Calu3 (cell line): ENCODE measurements around the gene LRFN2. TPM values are rescaled to one million over a fixed set of nuclear protein-coding genes. Genes with fewer than 3 reads are reported as not detected.

Source experiments
- BruUV-seq: library from RNA; stranded (reverse); fragments of 400-500 nt; replicated peaks from 2 replicates; lab custom pipeline; 2021; lab: Mats Ljungman, UMichigan
- CTCF ChIA-PET: fragments of 300-600 bp; sonication (Branson Sonifier 250); formaldehyde crosslinking; loops from one replicate; lab custom pipeline; 2022; ENCODE audit warnings: antibody characterized with exemption; lab: Charles Lee
- DNase-seq: peaks from one replicate; pipeline ENCODE4 v3.0.0; 2022
- H3K27ac Mint-ChIP-seq: one replicate; pipeline ENCODE4 v1.8.0; 2022; ENCODE audit warnings: mixed read lengths; ENCODE audit not compliant: unreplicated experiment
- H3K27me3 Mint-ChIP-seq: one replicate; pipeline ENCODE4 v1.8.0; 2022; ENCODE audit warnings: mixed read lengths; ENCODE audit not compliant: unreplicated experiment
- H3K36me3 Mint-ChIP-seq: one replicate; pipeline ENCODE4 v1.8.0; 2022; ENCODE audit warnings: mild to moderate bottlenecking, moderate library complexity, mixed read lengths; ENCODE audit not compliant: insufficient read depth, unreplicated experiment
- H3K4me1 Mint-ChIP-seq: one replicate; pipeline ENCODE4 v1.8.0; 2022; ENCODE audit warnings: mild to moderate bottlenecking, low read depth, mixed read lengths; ENCODE audit not compliant: unreplicated experiment
- H3K4me3 Mint-ChIP-seq: one replicate; pipeline ENCODE4 v1.8.0; 2022; ENCODE audit warnings: mild to moderate bottlenecking, low read depth, moderate library complexity, mixed read lengths; ENCODE audit not compliant: unreplicated experiment
- H3K9me3 Mint-ChIP-seq: one replicate; pipeline ENCODE4 v1.8.0; 2022; ENCODE audit warnings: low read depth, mixed read lengths; ENCODE audit not compliant: unreplicated experiment
- intact Hi-C: fragments of 100-400 bp; cut with micrococcal nuclease; formaldehyde crosslinking; loops from one replicate; pipeline ENCODE4 v1.10.0; 2022; ENCODE audit not compliant: unreplicated experiment
- total RNA-seq: library from RNA; stranded (reverse); gene quantifications from 2 replicates; pipeline ENCODE4 v1.2.3, GENCODE V29; 2022
- TF ChIP-seq, protein P1 (sequence below): fragments of 200-600 bp; IDR thresholded peaks from one replicate; pipeline ENCODE4 v1.8.0; 2022; ENCODE audit warnings: antibody characterized with exemption; ENCODE audit not compliant: unreplicated experiment

The LRFN2 gene
- total RNA-seq, 1 experiment from 2014 or later = not detected

DNA sequence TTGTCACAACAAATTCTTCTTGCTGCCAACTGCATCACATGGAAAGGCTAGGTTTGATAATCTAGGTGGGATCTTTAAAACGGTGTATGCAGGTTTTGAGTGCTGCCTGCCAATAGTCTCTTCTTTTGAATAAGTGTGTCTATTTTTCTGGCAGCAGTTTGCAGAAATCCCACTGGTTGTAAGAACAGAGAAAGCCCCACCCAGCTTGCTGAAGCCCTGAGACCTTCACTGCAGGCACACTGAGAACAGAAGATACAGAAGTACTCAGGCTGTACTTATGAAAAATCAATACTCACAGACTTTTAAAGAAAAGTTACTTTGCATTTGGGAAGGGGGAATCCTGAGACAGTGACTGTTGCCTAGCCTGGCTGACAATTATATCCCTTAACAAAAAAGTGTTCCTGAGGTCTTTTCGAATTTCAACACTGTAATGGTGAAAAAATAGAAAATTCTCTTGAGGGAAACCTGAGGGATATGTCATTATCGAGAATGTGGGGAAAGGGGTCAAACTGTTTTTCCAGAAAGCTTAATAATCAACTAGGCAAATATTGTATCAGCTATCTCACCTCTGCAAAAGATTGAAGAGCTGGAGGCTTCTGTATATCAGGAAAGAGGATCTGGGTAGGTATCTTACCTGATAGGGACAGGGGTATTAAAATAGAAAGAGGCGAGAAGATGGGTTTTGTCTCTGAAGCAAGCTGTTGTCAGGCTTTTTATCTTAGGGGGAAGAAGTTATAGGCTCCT, 199.9 kb downstream of the LRFN2 start:
- no peak for DNase-seq
- TF ChIP-seq, protein P1, sequence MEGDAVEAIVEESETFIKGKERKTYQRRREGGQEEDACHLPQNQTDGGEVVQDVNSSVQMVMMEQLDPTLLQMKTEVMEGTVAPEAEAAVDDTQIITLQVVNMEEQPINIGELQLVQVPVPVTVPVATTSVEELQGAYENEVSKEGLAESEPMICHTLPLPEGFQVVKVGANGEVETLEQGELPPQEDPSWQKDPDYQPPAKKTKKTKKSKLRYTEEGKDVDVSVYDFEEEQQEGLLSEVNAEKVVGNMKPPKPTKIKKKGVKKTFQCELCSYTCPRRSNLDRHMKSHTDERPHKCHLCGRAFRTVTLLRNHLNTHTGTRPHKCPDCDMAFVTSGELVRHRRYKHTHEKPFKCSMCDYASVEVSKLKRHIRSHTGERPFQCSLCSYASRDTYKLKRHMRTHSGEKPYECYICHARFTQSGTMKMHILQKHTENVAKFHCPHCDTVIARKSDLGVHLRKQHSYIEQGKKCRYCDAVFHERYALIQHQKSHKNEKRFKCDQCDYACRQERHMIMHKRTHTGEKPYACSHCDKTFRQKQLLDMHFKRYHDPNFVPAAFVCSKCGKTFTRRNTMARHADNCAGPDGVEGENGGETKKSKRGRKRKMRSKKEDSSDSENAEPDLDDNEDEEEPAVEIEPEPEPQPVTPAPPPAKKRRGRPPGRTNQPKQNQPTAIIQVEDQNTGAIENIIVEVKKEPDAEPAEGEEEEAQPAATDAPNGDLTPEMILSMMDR = no peak
- H3K4me3 Mint-ChIP-seq = no peak overlapping the region
- no peak overlapping the region for H3K27ac Mint-ChIP-seq
- H3K36me3 Mint-ChIP-seq = no peaks in the 10 kb centered on the region
- no TSS peak for BruUV-seq
- intact Hi-C loops = no loop called here
- CTCF ChIA-PET = interaction anchor here (0.6 kb wide), 1 partner anchor 157 kb away, joined by 3 read pairs; no protein-coding TSS in a partner anchor
- no peaks in the 10 kb centered on the region for H3K9me3 Mint-ChIP-seq
- H3K27me3 Mint-ChIP-seq = peaks cover 67% of the 10 kb centered on the region
- H3K4me1 Mint-ChIP-seq = no peaks in the 10 kb centered on the region

- TF ChIP-seq, protein P1 = no peak
- peaks cover 68% of the 10 kb centered on the region for H3K27me3 Mint-ChIP-seq
- DNase-seq = no peak
- intact Hi-C loops = no loop called here
- CTCF ChIA-PET = no interaction called here
- no peaks in the 10 kb centered on the region for H3K4me1 Mint-ChIP-seq
- no peak overlapping the region for H3K4me3 Mint-ChIP-seq
- H3K9me3 Mint-ChIP-seq = no peaks in the 10 kb centered on the region
- no TSS peak for BruUV-seq
- no peak overlapping the region for H3K27ac Mint-ChIP-seq
- H3K36me3 Mint-ChIP-seq = no peaks in the 10 kb centered on the region
These were observed 201.0 kb downstream of the LRFN2 start for GRCh38 chr6:40386200-40386599.

DNA sequence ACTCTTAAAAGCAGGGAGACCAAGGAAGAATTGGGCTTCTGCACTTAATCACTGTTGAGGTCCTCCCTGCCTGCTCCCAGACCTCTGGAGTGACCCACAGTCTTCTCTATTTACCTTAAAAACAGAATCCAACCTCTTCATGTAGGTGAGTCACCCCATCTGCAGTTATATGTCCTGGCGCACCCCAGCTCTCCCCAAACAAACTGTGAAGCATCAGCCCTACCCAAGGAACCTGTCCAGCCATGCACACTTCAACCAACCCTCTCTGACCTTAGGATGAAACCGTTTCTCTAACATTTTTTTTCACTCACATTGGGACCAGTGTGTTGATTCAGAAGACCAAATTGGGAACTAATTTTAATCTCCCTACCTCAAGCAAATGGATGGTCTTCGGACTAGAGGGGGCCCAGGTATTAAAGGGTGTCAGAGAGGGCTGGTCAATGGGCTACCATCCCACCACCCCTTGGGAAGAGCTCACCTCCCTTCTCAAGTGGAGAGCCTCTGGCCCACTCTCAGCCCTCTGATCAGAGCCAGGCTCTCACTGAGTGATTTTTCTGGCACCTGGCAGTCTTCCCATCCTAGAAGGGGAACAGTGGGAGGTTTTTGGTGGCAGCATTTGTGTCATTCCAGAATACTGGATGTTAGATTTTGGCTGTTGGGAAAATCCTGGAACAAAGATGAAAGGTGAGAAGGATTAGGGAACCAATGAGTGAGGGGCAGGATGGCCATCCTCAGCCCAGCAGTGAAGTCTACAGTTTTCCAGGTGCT, 203.6 kb downstream of the LRFN2 start:
- no peaks in the 10 kb centered on the region for H3K4me1 Mint-ChIP-seq
- H3K36me3 Mint-ChIP-seq = no peaks in the 10 kb centered on the region
- CTCF ChIA-PET = no interaction called here
- H3K27ac Mint-ChIP-seq = no peak overlapping the region
- H3K4me3 Mint-ChIP-seq = no peak overlapping the region
- peaks cover 64% of the 10 kb centered on the region for H3K27me3 Mint-ChIP-seq
- no peak for DNase-seq
- no peaks in the 10 kb centered on the region for H3K9me3 Mint-ChIP-seq
- intact Hi-C loops = no loop called here
- BruUV-seq = no TSS peak
- TF ChIP-seq, protein P1 = no peak

GRCh38 chr6:40380271-40380670, 206.9 kb downstream of the LRFN2 start:
- no TSS peak for BruUV-seq
- CTCF ChIA-PET = no interaction called here
- Mint-ChIP-seq H3K27ac (no peak overlapping the region), H3K36me3 (no peaks in the 10 kb centered on the region), H3K9me3 (no peaks in the 10 kb centered on the region), H3K4me1 (no peaks in the 10 kb centered on the region), H3K27me3 (peaks cover 33% of the 10 kb centered on the region), H3K4me3 (no peak overlapping the region)
- no peak for DNase-seq
- intact Hi-C loops = no loop called here
- TF ChIP-seq, protein P1 = no peak
